Transverse colon (tissue), 3 donors: ENCODE data around the gene SLIT1.

Experiments
- CTCF ChIP-seq, 5 experiments: fragments of 200-600 bp in 3 of 5; fragments of 450-650 bp in 2 of 5; sonication (generic) in 3 of 5; IDR thresholded peaks; 1 replicate in 2 of 5; 2 replicates in 3 of 5; pipeline ENCODE4 v1.5.1; 2016 to 2017; ENCODE audit warnings: antibody characterized with exemption in 5 of 5, inconsistent platforms in 3 of 5, mild to moderate bottlenecking in 2 of 5, moderate library complexity in 1 of 5
- POLR2A ChIP-seq: fragments of 450-650 bp; IDR thresholded peaks from one replicate; pipeline ENCODE4 v1.6.1; 2016; ENCODE audit warnings: antibody characterized with exemption, mild to moderate bottlenecking, moderate library complexity

DNA sequence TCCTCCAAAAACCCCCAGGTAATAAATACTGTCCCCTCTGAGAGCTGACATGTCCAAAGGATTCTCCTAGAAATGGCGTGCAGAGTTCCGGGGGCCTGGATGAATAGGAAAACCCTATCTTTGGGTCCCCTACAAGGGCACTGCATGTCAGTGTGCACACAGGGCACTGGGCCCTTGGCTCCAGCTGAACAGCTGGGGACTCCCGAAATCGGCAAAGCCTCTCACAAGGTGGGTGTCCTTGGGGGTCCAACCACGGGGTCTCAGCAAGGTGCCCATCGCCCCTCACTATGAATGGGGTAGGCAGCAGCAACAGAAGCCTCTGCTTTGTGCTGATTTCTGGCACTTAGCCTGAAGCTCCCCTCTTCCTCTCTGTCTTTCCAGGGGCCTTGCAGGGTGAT lies 46.1 kb downstream of the SLIT1 start:
- TF ChIP-seq POLR2A = no peak
- TF ChIP-seq CTCF (IDR thresholded peaks at IDR 0.05) = no peak
